DMS53 (cell line): ENCODE measurements around the gene EGF.
"Not testable (repeated sequence)": the region's sequence is repeated elsewhere in the genome, so short reads cannot be mapped to it uniquely, and the experiment has no call there.

ENCODE experiments used
- DNase-seq: peaks from one replicate; lab custom pipeline; 2025; lab: John Stamatoyannopoulos, UW

Gene EGF

GRCh38 chr4:110039164-110039563 is 126.5 kb downstream of the EGF start:
- DNase-seq: not testable (repeated sequence)

- no peak for DNase-seq
These were observed 129.1 kb downstream of the EGF start for GRCh38 chr4:110041735-110042134.

- DNase-seq: no peak
These were observed 130.1 kb downstream of the EGF start for GRCh38 chr4:110042545-110043517.

GRCh38 chr4:110046588-110047049 is 133.9 kb downstream of the EGF start:
- no peak for DNase-seq

GRCh38 chr4:110049951-110050925 is 137.6 kb downstream of the EGF start:
- DNase-seq: peak; percentile 50

GRCh38 chr4:110055158-110055768 is 142.6 kb downstream of the EGF start:
- DNase-seq: peak; percentile 34

GRCh38 chr4:110058677-110059076 is 146.0 kb downstream of the EGF start:
- DNase-seq: peak; percentile 50

GRCh38 chr4:110059556-110060191 is 147.0 kb downstream of the EGF start:
- DNase-seq: peak; percentile 25

GRCh38 chr4:110061076-110061475 is 148.4 kb downstream of the EGF start:
- DNase-seq: no peak
